Measurements from ENCODE around the gene UST.

GRCh38 chr6:149025061-149025460, 278.2 kb downstream of the UST start:
- TF ChIP-seq CTCF (conservative IDR thresholded peaks at IDR 0.05; ENCODE audit: low read depth, low read length) = no peak
- no peak for TF ChIP-seq EZH2 (IDR thresholded peaks at IDR 0.05; ENCODE audit: low read length, unreplicated experiment)
